HL-60/S4 treated with retinoic acid at 250 ng/mL for 4 days and 3 days (cell line): ENCODE data around the gene EPX.
"Not testable (repeated sequence)": the region's sequence is repeated elsewhere in the genome, so short reads cannot be mapped to it uniquely, and the experiment has no call there.

Experiments used
- in situ Hi-C: fragments of 300-500 bp; cut with MboI; formaldehyde crosslinking; loops from 2 replicates; pipeline ENCODE4 v1.7.0; 2022; ENCODE audit warnings: low sequenced_read_pairs

EPX gene, protein sequence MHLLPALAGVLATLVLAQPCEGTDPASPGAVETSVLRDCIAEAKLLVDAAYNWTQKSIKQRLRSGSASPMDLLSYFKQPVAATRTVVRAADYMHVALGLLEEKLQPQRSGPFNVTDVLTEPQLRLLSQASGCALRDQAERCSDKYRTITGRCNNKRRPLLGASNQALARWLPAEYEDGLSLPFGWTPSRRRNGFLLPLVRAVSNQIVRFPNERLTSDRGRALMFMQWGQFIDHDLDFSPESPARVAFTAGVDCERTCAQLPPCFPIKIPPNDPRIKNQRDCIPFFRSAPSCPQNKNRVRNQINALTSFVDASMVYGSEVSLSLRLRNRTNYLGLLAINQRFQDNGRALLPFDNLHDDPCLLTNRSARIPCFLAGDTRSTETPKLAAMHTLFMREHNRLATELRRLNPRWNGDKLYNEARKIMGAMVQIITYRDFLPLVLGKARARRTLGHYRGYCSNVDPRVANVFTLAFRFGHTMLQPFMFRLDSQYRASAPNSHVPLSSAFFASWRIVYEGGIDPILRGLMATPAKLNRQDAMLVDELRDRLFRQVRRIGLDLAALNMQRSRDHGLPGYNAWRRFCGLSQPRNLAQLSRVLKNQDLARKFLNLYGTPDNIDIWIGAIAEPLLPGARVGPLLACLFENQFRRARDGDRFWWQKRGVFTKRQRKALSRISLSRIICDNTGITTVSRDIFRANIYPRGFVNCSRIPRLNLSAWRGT

DNA sequence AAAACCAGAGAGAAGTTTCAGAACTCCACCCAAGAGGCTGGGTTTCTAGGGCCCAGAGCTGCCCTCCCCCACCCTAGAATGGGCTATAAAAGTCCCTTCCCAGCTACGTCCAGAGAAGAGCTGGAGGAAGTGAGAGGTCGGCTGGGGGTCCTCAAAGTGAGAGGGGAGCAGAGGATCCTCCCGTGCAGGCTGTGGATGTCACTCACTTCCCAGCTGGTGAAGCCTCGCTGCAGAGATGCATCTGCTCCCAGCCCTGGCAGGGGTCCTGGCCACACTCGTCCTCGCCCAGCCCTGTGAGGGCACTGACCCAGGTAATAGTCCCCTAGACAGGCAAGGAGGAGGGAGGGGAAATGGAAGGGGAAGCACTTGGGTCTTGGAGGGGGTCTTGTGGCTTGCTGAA, at the start of gene EPX:
TSS of gene EPX (plus strand) at position 115 of the 400 bp plus-strand sequence. CDS start at position 236, 121 bp downstream.
- in situ Hi-C loops, result no loop called here

DNA sequence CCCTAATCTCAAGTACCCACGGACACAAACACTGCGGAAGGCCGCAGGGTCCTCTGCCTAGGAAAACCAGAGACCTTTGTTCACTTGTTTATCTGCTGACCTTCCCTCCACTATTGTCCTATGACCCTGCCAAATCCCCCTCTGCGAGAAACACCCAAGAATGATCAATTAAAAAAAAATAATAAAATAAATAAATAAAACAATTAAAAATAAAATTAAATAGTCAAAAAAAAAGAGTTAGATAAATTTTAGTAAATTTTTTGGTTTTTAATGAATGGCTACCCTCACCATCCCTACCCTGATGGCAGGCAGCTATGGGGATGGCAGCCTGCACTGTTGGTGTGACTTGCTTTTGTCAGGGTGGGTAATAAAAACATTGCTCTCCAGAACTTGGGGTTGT, 49.2 kb upstream of the EPX start:
- in situ Hi-C loops, result not testable (repeated sequence)

DNA sequence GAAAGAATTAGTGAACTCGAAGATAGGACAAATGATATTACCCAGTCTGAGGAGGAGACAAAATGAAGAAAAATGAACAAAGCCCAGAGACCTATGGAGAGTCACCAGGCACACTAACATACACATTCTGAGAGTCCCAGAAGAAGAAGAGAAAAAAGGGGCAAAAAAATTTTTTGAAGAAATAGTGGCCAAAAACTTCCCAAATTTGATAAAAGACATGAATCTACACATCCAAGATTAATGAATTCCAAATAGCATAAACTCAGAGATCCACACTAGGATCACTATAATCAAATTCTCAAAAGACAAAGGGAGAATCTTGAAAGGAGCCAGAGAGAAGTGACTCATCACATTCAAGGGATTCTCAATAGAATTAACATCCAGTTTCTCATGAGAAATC, 47.7 kb upstream of the EPX start:
- in situ Hi-C loops, result no loop called here

DNA sequence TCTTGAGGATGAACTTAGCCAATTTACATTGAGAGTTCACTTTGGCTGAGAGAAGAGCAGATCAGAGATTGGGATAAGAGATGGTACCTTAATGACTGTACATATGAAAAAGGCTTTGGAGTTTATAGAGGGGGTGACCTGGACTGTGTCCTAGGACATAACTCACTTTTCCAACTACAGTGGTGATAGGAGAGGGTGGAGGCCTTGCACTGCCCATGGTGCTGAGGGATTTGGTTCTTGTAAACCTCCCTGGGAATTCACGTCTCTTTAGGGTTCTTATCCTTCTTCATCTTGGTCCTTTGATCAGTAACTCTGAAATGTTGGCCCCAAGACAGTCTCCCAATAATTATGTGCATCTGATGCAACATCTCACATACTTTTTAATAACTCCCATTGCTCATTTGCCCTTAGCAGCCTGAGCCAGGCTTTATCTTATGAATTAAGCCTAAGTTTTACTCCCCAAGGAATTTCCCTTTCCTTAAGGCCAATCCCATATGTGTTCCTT, 44.5 kb upstream of the EPX start, which contains the start of gene OR4D1:
TSS of gene OR4D1 (plus strand) at position 455 of the 505 bp plus-strand sequence. CDS start 6,770 bp downstream, outside the sequence.
- in situ Hi-C loops, result no loop called here

DNA sequence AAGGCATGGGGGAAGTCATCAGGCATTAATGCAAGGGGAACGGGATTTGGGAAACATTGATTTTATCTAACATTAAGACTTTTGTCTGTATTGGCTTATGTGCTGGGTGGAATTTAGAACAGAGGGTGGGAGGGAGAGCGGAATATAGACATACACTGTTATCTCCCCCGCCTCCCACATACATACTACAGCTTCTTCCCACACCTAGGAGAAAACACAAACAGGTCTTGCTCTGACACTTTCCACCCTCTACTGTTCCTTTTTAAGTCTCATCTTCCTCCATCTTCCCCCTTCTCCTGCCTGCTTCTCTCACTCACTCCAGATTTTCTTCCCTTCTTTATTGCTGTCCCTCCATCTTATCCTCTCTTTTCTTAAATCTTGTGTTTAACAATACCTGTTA, 43.9 kb upstream of the EPX start:
- in situ Hi-C loops, result no loop called here

DNA sequence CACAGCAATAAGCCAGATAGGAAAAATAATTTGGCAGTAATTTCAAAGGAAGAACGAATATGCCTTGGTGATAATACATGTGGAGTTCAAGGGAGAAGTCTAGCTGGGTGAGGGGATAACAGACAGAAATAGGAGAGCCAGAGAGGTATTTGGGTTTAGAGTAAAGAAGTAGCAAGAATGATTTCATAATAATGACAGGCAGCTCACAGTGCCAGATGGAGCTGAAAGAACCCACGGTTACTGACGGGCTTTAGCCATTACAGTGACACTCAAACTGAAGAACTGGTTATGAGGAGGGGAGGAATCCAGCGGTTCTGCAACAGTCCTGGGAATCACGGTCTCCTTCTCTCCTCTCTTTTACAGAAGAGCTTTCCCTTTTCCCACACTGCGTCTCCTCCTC, 42.1 kb upstream of the EPX start:
- in situ Hi-C loops, result no loop called here

DNA sequence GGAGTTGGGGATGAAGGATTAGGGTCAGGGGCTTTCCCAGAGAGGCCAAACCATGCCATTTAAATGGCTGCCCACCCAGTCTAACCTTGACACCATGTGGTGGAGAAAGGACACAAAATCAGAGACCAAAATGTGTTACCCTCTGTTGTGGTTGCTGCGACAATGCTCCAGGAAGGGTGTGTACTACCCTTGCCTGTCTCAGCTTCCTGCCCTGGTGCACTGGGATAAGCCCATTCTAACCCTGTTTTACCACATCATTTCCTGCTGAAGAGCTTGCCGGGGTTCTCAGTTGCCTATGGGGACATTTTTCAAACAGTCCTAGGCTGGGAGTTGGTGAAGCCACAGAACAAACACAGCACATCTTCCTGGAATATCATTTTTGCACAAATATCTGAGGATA, 39.5 kb upstream of the EPX start:
- in situ Hi-C loops, result no loop called here

DNA sequence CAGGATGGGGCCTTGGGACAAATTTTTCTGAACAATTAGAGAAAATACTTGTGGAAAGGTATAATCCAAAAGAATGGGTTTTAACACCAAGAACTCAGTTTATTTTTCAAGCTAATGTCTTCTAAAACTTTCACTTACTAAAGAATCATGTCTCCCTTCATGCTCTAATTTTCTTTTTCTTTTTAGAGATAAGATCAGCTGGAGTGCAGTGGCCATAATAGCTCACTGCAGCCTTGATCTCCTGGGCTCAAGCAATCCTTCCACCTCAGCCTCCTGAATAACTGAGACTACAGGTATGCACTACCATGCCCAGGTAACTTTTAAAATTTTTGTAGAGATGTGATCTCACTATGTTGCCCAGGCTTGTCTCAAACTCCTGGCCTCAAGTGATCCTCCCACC, 38.9 kb upstream of the EPX start:
- in situ Hi-C loops, result no loop called here

DNA sequence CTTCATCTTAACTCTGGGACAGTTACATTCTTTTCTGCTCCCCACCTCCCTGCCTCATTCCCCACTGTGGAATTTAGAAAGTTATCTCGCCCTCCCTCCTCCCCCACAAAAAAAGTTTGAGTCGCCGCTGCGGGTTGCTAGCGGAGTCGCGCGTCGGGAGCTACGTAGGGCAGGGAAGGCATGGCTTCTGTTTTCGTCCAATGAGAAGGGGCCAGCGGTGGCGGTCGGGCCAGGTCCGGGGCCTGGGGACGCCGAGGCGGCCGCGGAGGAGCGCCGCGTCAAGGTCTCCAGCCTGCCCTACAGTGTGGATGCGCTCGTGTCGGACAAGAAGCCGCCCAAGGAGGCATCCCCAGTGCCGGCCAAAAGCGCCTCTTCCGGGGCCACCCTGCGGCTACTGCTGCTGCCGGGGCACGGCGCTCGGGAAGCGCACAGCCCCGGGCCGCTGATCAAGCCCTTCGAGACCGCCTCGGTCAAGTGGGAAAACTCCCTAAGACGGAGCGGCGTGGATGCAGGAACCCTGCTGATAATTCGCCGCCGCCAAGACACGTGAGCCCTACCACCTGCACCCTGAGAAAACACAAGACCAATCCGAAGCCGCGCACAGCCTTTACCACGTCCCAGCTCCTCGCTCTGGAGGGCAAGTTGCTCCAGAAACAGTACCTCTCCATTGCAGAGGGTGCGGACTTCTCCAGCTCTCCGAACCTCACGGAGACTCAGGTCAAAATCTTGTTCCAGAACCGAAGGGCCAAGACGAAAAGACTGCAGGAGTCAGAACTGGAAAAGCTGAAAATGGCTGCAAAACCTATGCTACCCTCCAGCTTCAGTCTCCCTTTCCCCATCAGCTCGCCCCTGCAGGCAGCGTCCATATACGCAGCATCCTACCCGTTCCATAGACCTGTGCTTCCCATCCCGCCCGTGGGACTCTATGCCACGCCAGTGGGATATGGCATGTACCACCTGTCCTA, 35.4 kb upstream of the EPX start:
- in situ Hi-C loops, result no loop called here

DNA sequence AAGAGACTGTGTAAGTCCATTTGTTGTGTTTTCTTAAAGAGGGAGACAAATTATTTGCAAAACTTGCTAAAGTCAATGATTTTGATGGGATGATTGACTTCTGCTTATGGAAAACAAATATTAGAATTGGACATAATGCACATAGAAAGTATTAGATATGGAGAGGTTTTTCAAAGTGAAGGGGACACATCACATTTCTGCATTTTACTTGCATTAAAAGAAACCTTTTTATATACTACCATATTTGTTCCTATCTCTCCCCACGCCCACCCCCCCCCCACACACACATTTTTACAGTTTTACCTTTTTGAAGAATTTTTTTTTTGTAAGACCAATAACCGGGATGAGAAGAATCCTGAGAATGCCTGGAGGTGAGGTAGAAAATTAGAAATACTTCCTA, 34.3 kb upstream of the EPX start:
- in situ Hi-C loops, result no loop called here

DNA sequence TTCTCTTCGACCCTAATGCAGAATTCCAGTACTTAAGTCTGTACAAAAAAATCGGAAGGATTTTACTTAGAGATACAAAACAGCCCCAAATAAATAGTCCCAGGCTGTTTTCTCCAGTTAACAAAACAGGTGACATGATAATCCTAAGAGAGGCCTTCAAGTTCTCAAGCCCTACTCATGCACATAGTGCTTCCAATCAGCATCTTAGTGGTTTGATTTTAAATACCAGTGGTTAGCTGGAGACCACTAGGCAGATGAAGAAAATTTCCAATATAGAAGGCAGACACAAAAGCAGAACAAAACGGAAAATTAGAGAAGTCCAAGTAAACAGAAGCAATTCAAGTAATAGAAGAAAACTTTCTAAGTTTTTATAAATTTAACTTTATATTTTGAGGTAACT, 31.0 kb upstream of the EPX start:
- in situ Hi-C loops, result no loop called here

DNA sequence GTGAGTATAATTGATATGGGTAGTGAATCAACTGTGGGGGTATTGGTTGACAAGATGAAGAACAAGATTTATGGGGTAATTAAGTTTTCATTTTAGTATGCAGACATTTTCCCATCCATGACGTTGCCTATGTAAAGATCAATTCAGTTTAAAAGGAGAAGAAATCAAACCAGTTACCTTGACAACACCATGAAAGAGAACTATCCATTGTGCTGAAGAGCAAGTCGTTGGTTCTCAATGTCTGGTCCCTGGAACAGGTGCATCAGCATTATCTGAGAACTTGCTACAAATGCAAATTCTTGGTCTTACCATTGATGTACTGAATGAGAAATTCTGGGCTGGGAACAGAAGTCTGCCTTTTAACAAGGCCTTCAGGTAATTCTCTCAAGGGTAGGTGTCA, 26.5 kb upstream of the EPX start:
- in situ Hi-C loops, result no loop called here

DNA sequence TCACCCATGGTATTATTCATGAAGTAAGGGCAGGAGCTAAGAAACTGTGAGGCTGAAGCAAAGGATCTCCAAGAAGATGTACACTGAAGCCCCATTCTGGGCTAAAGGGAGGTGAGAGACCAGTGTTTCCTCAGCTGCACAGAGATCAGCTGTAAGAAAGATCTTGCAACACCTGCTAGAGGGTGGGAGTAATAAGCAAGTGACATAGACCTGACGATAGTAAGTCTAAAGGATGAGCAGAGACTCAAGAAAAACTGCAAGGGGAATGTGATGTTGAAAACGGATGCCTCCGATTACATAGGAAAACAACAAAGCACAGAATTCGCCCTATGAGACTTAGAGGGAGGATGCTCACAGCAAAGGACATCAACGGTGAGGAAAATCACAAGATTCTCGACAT, 25.8 kb upstream of the EPX start, which contains the start of gene OR4D2:
TSS of gene OR4D2 (plus strand) at position 301 of the 400 bp plus-strand sequence. CDS start 2,674 bp downstream, outside the sequence.
- in situ Hi-C loops, result no loop called here

DNA sequence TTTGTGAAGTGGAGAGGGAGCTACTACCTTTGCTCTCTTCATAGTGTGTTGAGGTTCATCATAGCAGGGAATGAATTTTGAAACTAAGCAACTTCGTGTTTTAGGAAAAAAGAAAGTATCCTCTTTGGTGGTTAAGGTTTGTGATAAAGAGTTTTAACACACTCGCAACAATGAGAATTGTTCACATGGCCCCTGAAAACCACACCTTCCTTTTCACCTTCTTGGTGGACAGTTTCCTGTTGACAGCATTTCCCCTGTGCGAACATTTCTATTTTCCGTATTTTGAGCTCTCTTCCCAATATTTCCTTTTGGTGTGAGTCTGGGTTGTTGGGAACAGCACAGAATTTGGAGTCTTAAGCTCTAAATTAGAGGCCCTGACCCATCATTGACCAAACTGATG, 21.9 kb upstream of the EPX start:
- in situ Hi-C loops, result no loop called here

DNA sequence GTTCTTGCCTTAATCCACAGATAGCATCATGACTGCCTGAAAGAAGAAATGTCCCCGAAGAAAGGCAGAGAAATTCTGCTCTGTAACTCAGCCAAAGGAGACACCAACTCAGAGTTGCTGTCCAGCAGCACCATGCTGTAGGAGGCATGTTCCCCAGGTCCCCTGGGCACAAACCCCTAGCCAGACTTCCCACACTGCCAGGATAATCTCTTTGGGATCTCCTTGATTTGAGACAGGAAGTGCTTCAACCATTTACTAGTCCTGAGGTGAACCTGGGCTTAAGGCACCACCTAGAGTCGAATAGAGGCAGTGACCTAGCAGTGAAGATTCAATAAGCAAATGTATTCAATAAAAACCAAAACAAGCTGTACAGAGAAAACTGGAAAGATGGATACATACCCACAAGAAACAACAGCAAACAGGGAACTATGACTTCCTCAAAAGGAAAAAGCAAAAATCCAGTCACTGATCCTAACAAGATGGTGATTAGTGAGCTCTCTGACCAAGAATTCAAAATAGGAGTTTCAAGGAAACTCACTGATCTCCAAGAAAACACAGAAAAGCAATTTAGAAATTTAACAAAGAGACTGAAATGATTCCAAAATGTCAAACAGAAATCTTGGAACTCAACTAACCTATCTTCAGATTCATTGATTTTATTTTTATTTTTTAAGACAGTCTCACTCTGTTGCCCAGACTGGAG, 20.0 kb upstream of the EPX start:
- in situ Hi-C loops, result no loop called here

DNA sequence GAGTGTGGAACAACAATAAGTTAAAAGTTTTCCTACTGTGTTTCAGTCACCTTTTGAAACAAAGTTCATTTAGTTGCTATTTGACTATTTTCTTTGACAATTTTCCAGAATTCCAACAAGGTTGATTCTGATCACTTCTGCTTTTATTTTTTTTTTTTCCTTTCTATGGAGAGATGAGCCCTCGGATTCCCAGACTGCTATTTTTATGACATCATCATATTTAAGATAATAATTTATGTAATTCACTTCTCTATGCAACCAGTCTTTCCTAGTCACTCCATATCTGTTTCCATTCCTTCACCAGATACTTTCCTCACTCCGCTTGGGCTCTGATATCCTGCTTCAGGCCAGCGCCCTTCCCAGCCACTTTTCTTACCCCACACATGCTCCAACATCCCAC, 17.7 kb upstream of the EPX start:
- in situ Hi-C loops, result no loop called here

DNA sequence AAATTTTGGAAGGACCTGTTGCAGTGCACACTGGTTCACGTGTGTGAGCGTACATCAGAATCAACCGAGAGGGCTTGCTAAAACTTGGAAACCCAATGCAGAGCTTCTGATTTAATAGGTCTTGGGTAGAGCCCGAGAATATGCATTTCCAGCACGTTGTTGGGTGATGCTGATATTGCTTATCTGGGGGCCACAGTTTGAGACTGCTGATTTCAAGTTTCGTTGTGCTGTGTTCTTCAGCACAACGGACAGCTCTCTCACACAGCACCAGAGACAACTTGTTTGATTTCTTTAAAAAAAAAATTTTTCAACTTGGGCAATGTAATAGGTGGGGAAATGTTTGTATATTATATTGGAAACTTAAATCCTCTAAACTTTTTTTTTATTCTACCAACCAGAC, 16.3 kb upstream of the EPX start:
- in situ Hi-C loops, result no loop called here

DNA sequence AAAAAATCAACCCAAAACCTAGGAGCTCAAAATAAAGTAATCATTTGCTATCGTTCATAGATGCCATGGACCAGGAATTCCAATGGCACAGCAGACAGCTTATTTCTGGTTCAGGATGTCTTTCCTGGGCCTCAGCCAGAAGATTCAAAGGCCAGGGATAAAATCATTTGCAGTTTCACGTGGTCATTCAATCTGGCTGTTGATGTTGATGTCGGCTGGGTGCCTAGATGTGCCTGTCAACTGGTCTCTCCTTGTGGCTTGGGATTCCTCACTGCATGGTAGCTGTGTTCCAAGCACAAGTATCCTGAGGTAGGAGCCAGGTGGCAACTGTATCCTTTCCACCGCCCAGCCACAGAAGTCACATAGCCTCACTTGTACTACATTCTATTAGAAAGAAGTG, 10.7 kb upstream of the EPX start:
- in situ Hi-C loops, result no loop called here

DNA sequence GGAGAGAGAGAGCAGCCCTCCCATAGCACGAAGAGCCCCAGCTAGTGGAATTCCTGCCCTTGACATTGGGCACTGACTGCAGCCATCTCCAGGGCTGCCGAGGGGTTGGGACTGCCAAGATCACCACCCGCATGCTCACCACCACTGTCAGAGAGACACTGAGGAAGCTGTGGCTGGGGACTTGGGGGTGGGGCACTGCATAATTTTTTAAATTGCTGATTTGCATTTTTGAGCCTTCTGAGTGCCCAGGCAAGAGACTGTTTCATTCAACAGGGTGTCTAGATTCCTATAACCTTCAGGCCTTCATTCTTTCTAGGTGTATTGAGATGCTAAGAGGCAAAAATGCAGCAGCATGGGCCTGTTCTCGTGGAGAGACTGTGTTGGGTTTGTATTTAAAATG, 9.0 kb upstream of the EPX start:
- in situ Hi-C loops, result no loop called here

DNA sequence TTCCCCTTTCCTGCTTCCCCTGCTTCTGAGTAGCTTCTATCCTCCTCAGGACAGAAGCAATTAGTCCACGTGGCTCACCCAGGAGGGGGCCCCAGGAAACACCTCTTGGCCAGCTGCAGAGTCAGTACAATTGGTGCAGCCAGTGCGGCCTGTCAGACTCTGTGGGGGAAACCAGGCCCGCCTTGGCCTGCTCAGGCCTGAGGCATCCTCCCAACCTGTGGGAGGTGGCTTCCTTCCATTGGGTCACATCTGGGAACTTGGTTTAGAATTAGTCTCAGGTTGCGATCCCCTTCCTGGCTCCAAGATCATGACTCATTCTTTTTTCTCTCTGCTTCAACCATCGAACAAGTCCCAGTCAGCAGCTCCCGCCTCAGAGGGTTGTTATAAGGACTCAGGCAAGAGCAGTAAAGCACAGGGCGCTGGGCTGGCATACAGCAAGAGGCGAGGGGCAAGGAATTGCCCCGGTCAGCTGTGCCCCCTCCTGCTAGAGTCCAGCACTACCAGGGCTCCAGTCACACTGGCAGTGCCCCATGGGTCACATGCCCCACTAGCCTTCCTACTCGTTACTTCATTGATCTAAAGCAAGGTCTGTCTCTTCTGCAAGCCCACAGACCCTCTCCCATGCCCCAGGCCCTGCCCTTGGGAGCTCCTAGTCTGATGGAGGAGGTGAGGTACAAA, 8.1 kb upstream of the EPX start:
- in situ Hi-C loops, result no loop called here
